Measurements from ENCODE around the gene DRC7.

- TF ChIP-seq CTCF (conservative IDR thresholded peaks at IDR 0.05) (no peak), EZH2 (IDR thresholded peaks at IDR 0.05; ENCODE audit: low read depth) (no peak)
Measured at GRCh38 chr16:57694725-57695679, at the start of gene DRC7.
